HuH-7 (cell line): ENCODE data around the gene CCDC106.

Experiments used
- DNase-seq: peaks from one replicate; pipeline ENCODE4 v3.0.0; 2011; ENCODE audit warnings: low spot score

CCDC106 gene

DNA sequence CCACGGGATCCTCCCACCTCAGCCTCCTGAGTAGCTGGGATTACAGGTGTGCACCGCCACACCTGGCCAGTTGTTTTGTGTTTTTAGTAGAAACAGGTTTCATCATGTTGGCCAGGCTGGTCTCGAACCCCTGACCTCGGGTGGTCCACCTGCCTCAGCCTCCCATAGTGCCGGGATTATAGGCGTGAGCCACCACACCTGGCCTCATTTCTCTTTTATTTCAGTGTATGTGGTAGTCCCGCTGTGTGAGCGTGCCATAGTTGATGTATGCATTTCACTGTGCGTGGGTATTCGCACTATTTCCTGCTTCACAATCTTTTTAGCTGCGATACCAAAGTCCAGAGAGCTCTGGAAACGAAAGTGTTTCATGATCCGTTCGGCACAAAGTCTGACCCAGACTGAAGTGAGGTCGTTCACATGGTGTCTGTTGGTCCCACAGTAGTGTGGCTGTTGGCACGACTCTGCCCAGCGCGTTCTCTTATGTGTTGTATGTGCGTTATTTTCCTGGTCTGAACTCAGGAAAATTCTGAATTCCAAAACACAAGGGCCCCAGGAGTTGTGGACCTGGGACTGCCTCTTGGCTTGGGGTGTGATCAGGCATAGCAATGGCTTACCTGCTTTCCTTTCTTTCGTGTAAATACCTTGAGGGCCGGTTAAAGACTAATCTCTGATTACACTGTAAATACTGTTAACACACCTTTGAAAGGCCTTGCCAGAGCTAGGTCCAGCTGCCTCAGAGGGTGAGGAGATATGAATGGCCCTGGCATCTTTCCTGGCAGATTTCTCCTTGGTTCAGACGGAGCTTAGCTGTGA lies 35.6 kb downstream of the CCDC106 start:
- no peak for DNase-seq

DNA sequence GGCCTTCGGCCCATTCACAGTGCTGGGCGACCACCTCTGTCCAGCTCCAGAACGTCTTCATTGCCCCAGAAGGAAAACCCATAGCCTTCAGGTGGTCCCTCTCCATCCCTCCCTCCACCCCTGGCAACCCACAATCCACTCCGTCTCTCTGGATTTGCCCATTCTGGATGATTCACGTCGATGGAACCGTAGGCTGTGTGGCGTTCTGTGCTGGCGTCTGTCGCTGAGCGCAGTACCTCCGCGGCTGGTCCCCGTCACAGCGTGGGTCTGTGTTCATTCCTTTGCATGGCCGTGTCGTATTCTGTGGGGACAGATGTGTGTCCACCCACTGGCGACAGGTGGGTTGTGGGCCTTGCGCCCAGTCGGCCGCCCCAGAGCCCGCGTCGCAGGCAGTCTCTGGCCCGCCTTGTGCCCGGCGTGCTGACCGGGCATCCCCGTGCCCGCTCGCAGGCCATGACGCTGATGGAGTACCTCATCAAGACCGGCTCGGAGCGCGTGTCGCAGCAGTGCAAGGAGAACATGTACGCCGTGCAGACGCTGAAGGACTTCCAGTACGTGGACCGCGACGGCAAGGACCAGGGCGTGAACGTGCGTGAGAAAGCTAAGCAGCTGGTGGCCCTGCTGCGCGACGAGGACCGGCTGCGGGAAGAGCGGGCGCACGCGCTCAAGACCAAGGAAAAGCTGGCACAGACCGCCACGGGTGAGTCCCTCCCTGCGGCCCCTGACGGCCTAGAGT lies 37.1 kb downstream of the CCDC106 start:
- DNase-seq = no peak

DNA sequence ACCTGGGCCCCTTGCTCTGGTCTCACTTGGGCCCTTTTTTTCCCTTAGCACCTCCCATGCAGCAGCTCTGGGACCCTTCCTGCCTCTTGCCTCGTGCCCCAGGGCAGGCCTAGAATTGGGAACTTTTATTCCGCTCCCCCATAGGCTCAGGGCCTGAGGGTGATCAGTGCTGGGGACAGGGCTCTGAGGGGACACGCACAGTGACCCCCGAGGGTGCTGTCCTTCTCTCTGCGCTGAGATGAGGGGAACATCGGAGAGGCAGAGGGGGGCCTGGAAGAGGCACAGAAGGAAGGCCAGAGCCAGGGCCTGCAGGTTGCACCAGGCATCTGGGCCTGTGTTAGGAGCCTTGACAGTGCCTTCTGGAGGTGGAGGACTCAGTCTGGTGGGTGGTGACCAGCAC lies 37.8 kb downstream of the CCDC106 start:
- DNase-seq = no peak

DNA sequence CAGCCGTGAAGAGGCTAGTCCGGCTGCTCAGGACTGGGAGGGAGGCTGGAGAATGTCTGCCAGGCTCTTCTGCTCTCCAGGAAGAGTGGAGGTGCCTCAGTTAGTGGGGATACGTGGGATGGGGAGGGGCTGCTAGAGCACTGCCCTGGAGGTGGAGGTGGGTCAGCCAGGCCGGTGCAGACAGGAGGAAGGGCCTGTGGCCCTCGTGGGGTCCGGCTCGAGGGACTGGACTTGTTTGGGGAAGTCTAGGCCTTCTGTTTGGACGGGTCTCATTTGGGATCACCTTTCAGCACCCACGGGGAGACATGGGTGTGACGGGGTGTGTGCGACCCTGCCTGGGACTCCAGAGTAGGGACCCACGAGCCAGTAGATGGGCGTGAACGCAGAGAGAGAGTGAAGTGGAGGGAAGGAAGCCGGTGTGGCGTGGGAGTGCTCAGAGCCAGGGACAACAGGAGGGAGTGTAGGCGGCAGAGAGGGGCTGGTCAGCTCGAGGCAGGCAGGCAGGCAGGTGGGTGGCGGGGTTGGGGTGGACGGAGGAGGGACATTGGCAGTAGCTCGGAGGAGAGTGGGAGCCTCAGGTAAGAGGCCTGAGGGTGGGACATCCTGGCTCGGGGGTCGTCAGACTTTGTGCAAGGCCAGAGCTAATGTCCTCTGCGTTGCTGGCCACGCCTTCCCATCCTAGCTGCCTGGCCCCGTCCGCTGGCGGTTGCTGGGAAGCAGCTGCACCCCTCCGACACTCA lies 38.5 kb downstream of the CCDC106 start:
- no peak for DNase-seq

DNA sequence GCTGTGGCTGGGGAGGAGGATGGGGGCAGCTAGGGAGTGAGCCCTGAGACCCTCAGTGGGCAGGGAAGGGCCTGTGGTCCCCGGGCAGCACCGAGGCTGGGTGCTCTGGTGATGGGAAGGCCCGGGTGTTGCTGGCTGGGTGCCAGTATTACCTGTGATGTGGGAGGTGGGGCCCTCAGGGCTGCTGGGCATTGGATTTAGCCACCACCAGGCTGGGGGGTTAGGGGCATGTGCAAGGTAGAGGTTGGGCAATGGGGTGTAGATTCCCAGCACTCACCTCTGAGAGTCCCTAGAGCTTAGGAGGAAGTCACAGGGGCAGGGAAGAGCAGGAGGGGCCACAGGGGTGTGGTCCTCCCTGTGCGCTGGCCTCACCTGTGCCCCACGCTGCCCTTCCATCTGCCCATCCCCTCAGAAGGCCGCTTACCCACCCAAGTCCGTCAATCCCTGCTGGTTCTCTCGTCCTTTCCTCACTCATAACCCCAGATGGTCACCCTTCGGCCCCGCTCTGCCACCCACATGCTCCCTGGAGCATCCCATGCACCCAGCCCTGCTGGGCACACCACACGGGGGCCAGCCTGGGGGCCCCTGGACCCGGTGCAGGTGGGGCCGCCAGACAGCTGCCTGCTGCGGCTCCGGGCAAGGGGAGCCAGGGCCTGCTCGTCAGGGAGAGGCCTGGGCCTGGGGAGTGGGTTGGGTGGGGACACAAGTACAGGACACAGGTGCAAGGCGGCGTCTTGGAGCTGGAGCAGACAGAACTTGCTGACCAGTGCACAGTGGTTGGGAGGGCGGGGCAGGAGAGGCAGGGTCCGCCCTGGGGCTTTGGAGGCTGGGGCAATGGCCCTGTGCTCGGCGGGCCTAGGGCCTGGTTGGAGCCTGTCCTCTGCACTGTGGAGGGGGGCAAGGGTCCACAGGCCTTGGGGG lies 39.5 kb downstream of the CCDC106 start:
- DNase-seq = no peak

DNA sequence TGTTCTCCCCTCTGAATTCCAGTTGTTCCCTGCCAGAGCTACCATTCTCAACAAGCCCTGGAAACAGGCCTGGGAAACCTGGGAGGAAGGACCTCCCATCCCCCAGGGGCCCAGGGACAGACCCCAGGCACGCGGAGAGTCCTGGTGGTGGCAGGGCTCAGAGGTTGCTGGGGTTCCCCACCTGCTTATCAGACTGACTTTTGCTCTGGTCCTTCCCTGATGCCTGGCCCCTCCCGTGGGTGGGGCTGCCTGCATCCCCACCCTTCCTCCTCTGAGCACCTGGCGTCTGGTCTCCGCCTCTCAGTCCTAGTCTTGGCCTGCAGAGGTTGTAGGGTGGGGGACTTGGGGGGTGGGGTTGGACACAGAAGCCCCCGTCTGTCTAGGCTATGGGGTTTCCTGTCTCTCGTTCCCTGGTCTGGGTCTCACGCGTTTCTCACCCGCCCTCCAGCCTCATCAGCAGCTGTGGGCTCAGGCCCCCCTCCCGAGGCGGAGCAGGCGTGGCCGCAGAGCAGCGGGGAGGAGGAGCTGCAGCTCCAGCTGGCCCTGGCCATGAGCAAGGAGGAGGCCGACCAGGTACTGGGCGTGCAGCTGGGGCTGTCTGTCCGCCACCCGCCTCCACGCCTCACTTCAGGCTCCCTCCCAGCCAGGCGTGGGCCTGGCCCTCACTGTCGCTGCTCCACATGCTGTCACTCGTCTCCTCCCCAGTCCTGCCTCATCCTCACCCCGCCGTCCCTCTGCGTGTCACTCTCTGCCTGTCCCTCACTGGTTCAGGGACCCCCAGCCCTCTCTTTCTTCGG lies 40.6 kb downstream of the CCDC106 start:
- no peak for DNase-seq

DNA sequence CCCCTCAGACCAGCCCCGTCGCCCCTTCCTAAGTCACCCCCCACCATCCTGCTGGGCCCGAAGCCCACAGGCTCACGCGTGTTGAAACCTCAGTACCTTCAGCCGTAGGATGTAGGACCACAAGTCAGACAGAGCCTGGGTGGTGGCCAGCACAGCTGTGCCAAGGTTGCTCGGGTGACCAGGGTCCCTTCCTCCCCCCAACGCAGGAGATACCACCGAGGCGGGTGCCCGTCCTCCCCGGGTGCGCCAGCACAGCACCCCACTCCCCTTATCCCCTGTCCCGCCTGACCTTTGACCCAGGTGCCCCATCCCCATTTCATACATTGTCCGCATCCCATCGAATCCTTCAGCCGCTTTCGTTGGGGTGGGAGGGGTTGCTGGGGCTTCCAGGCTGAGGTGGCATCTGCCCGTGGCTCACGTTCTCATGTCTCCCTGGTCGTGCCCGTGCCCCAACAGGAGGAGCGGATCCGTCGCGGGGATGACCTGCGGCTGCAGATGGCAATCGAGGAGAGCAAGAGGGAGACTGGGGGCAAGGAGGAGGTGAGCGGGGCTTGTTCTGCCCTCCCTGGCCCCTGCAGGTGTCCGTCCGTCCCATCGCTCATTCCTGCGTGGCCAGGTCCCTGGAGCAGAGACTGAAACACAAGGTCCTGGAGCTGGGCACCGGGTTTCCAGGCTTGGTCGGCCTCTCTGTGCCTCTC lies 41.5 kb downstream of the CCDC106 start:
- DNase-seq = no peak

DNA sequence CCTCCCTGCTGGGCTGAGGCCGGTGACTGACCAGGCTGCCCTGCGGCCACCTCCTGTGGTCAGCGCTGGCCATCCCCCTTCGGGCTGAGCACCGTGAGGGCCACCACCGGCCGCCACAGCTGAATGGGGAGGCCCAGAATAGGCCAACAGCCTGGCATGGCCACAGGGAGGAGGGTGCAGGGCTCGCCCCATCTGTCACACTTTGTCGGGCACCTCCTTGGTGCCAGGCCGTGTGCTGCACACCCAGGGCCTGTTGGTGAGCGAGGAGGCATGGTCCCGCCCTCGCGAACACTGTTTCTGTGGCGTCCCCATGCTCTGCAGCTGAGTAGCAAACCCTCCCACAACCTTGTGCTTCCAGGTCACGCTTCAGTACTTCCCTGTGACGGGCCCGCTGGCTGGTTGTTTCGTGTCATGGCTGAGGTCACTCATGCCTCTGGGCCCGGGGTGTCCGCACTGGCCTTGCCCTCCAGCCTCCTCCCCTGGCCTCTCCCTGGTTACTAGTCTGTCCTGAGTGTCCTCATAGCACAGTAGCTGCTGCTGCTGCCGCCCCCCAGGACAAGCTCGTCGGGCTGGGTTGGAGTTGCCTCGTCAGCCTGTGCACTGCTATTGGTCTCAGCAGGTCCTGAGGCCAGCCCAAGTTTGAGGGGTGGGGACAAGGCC lies 42.2 kb downstream of the CCDC106 start:
- no peak for DNase-seq

DNA sequence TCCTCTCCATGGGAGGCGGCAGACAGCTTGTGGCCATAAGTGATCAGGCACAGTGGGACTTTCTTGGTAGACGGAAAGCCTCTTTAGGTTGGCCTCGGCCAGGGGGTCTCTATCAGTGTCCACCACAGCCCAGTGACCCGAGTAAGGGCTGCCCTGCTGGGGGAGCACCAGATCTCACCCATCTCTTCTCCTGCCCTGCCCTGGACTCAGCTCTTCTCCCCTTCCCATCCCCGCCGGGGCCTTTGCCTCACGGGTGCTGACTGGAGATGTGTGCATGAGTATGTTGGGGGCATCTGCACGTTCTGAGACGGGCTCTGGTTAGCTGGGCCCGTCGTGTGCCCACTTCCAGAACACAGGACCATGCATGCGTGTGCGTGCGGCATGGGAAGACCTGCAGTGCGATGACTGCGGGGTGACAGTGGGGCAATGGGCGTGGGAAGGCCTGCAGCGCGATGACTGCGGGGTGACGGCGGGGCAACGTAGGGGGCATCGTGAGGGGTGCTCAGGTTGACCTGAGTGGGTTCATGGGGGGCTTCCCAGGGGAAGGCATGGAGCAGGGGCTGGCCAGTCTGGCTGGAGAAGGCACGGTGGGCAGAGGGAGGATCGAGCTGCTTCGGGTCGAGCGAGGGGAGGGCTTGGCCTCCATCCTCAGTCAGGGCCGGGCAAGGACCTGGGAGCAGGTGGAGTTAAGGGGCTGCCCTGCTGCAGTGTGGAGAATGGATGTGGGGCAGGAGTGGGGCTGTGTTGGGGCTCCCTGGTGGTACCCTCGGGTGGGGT lies 42.9 kb downstream of the CCDC106 start:
- no peak for DNase-seq

DNA sequence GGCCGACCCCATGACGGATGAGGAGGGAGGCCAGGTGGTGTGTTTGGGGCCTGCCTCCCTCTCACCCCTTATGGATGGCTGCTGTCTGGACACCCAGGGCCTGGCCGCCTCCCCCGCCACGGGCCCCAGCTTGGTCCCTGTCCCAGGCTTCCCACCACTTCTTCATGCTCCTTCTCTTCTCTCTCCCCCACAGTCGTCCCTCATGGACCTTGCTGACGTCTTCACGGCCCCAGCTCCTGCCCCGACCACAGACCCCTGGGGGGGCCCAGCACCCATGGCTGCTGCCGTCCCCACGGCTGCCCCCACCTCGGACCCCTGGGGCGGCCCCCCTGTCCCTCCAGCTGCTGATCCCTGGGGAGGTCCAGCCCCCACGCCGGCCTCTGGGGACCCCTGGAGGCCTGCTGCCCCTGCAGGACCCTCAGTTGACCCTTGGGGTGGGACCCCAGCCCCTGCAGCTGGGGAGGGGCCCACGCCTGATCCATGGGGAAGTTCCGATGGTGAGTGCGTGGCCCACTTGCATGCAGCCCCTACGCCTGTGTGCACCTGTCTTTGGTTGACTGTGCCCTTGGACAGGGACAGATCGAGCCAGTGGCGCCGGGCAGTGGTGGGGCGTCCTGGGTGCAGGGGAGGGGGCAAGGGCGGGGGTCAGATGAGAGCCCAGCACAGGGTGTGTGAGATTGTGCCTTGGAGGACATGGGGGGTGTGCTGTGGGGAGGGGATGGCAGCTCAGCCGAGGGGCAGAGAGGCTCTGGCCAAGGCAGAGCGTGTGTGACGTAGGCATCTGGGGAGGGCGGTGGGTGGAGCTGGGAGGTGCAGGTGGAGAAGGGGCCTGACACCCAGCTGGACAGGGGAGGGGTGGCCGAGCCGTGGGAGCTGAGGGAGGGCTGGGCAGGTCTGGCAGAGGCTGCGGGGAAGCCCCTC lies 43.8 kb downstream of the CCDC106 start:
- no peak for DNase-seq

DNA sequence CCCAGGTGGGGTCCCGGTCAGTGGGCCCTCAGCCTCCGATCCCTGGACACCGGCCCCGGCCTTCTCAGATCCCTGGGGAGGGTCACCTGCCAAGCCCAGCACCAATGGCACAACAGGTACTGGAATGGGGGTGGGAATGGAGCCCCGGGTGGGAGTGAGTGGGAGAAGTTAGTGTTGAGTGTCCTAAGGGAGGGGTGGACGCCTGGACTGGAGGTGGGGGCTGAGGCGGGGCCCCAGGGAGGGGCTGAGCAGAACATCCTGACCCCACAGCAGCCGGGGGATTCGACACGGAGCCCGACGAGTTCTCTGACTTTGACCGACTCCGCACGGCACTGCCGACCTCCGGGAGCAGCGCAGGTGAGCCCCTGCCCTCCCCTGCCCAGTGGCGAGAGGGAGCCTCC lies 44.7 kb downstream of the CCDC106 start:
- DNase-seq = no peak

DNA sequence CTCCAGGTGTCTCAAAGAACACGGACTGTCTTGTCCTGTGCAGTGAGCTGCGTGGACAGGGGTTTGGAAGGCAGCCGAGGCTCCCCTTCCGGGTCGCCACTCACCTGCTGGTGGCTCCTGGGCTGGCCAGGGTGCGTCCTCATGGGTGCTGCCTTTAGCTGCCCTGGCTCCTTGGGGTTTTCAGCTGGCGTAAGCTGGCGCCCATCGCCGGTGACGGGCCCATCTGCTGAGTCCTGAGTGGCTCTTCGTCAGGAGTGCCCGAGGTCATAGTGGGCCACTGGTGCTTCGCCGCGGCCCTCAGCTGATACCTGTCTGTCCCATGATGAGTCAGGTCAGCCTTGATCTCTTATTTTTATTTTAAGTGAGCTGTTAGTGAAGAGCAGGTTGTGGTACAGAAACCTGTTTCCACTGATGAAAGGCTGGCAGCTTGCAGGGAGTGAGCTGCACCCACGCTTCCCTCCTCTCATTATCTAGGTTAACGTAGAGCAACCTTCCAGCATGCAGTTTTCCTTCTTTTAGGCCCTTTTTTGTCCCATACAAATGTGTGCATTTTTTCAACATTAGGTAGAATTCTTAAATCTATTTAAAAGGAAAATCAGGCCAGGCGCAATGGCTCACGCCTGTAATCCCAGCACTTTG lies 45.4 kb downstream of the CCDC106 start:
- DNase-seq = no peak

DNA sequence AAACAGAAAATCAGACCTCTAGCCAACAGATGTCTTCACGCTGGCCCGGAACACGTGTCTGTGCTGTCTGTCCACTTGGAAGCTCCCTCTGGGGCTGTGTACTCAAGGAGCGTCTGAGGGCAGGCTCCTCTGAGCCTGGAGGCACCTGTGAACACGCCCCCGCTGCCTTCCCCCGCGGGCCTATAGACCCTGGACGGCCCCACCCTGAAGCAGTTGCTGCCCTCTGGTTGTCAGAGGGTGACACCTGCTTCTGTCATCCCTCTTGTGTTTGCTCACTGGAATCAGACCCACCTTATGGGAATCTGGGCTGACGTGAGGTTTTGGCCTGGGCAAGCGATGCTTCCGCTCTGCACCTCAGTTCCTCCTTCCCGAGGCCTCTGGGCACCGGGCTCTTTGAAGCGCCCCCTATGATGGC lies 46.2 kb downstream of the CCDC106 start:
- no peak for DNase-seq

DNA sequence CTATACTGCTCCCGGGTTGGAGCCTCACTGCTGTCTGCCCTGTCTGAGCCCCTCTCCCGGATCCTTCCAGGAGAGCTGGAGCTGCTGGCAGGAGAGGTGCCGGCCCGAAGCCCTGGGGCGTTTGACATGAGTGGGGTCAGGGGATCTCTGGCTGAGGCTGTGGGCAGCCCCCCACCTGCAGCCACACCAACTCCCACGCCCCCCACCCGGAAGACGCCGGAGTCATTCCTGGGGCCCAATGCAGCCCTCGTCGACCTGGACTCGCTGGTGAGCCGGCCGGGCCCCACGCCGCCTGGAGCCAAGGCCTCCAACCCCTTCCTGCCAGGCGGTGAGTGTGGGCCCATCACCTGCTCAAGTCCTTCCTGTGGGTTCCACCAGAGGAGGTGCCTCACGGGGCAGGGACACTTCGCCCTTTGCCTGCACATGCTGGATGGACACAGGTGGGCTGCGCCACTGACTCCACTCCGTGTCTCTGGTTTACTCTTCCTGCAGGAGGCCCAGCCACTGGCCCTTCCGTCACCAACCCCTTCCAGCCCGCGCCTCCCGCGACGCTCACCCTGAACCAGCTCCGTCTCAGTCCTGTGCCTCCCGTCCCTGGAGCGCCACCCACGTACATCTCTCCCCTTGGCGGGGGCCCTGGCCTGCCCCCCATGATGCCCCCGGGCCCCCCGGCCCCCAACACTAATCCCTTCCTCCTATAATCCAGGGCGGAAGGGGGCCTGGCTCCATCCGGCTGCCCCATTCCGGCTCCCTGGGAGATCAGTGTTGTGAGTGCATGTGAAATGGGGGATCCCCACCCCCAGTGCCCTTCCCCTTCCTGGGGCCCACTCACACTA lies 46.9 kb downstream of the CCDC106 start:
- DNase-seq = no peak

DNA sequence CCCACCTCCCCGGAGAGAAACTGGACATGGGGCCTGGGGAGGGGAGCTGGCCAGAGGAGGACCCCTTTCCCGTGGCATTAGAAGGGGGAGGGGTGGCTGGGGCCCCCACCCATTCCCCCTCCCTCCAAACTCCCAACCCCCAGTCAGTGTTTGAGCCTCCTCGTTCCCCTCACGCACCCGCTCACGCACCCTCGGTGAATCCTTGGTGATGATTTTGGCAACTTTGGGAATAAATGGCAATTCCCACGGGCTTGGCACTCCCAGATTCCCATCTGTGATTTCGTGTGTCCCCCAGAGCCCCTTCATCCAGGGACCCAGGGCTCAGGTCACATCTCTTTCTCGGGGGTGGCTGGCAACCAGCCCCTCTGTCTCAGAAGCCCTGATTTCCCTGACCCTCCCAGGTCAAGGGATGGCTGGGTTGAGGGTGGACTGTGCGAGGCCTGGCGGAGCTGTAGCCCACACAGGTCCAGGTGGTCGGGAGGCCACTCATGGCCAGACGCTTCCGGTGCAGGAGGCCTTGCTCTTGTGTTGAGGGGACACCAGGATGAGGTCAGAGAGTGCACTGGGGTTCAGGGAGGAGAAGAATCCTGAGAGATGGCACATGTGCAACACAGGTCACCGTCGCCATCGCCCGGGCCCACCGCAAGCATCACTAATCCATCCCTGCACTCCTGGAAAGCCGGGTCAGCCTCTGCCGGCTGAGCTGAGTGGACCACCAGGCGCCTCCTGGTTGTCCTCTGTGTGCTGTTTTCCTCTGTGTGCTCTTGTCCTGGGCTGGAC lies 47.7 kb downstream of the CCDC106 start:
- no peak for DNase-seq
